GM18867 (cell line): Measurements from ENCODE around the gene PLXDC2.

Source experiments
- ATAC-seq: cut with Tn5 transposase; IDR thresholded peaks from one replicate; pipeline ENCODE4 v1.9.1; 2021; ENCODE audit warnings: mild to moderate bottlenecking, moderate library complexity; ENCODE audit not compliant: unreplicated experiment

Gene PLXDC2

GRCh38 chr10:20094226-20094976 lies 278.2 kb downstream of the PLXDC2 start:
- no peak for ATAC-seq

DNA sequence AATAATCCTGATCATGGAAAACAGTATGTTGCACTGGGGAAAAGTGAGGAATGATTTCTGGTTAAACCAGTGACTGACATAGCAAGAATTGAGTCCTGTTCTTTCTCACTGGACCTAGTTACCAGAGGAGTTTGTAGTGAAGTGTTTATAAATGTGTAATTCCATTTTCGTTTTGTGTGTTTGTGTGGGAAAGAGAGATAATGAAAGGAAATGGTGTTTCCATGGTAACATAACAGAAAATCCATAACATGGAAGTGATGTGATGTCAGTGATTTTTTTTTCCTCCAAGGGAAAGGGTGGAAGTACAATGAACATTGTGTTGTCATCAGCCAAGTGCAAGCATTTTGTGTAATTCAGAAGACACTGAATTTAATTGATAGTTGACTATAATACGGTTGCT lies 283.9 kb downstream of the PLXDC2 start:
- no peak for ATAC-seq

GRCh38 chr10:20105236-20105635 lies 289.0 kb downstream of the PLXDC2 start:
- ATAC-seq, result no peak

DNA sequence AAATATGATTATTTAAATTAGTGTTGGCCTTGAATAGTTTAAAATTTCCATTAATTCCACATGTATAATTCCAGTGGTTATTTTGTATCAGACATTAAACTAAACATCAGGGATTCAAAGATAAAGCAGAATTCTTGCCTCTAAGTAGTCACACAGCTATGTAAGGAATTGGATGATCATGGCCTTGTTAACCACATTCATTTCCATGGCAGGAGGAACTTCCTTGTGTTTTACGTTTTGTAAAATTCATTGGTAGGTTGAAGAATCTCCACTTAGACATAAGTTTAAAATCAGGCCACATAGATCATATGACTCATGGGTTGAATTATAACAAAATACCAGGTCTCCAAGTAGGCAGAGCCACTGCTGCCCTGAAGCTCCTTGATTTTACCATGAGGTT lies 289.7 kb downstream of the PLXDC2 start:
- ATAC-seq, result no peak

GRCh38 chr10:20108021-20108420 lies 291.8 kb downstream of the PLXDC2 start:
- no peak for ATAC-seq

GRCh38 chr10:20109613-20110012 lies 293.4 kb downstream of the PLXDC2 start:
- ATAC-seq, result no peak

DNA sequence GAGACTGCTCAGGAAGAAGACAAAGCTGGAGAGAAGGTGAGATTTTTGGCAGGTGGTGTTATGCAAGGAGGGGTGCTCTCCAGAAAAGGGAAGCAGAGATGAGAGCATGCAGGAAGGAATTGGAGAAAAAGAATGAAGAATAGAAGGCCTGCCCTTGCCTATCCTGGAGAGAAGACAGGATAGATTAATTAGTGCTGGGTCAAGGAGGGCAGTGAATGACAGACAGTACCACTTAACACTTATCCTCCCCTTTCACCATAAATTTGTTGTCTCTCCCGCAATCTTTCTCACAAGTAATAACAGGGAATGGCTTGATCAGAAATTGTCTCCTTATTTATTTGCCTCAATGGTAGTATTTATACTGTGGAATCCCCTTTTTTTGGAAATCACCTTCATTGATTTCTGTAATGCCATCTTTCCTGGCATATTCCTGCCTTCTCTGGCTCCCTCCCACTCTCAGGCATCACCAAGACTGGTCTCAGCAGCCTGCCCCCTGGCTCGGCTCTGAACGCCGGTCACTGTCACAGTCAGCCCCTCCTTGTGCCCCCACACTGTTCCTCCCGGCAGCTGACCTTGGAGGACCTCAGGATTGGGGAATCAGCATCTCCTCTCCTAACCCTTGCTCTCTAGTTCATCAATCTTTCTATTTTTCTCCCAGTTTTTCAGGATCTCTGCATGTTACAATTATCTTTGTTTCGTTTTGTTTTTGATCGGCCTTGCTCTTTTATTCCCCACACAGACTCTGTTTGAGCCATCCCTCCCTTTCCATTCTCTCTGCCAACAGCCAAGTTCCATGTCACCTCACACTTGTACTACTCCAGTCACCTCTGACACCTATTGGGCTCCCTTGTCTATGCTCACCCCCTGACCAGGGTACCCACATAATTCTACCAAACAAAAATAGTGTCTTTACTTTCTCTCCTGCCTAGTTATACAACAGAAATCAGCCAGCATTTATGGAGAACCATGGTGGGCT lies 294.2 kb downstream of the PLXDC2 start:
- no peak for ATAC-seq

- no peak for ATAC-seq
These were observed 297.9 kb downstream of the PLXDC2 start for GRCh38 chr10:20114179-20114578.

DNA sequence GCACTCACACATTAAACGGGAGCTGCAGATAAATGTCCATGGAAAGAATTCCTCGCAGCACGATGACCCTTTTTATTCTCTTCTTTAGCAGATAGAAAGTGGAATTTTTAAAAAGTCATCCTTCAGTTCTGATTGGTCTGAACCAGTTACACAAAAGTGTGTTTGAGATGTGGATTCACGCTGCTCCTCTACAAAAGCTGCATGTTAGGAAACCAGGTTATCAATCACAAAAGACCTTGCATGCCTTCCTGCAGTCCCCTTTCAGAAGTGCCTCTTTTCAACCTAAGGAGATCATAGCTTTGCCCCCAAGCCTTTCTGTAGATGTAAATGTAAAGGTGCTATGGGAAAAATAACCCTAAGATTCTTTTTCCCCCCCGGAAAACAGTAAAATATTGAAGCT lies 299.7 kb downstream of the PLXDC2 start:
- no peak for ATAC-seq

- no peak for ATAC-seq
These were observed 301.2 kb downstream of the PLXDC2 start for GRCh38 chr10:20117471-20117870.

DNA sequence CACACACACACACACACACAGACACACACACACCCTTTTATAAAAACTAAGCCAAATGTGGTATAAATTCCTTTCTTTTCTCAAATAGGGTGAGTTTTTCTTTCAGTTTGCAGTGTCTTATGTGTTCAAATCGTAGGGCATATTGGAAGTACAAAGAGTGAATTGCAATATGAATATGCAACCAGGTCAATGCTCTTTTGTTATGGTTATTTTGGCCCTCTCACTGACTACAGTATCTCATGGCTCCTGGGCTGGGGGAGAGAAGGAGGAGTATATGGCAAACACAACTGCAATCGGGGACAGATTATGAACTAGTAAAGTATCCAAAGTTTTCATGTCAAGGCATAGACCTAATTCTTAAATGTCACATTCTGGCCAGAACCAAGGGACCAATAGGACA lies 301.9 kb downstream of the PLXDC2 start:
- ATAC-seq, result no peak

DNA sequence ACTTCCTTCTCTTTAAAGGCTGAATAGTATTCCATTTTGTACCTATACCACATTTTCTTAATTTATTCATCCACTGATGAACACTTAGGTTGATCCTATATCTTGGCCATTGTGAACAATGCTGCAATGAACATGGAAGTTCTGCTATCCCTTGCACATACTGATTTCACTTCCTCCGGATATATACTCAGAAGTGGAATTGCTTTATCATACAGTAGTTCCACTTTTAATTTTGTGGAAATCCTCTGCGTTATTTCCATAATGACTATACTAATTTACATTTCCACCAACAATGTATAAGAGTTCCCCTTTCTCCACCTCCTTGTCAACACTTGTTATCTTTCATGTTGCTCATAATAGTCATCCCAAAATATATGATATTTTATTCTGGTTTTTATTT lies 312.6 kb downstream of the PLXDC2 start:
- no peak for ATAC-seq

GRCh38 chr10:20132816-20133215 lies 316.6 kb downstream of the PLXDC2 start:
- no peak for ATAC-seq

DNA sequence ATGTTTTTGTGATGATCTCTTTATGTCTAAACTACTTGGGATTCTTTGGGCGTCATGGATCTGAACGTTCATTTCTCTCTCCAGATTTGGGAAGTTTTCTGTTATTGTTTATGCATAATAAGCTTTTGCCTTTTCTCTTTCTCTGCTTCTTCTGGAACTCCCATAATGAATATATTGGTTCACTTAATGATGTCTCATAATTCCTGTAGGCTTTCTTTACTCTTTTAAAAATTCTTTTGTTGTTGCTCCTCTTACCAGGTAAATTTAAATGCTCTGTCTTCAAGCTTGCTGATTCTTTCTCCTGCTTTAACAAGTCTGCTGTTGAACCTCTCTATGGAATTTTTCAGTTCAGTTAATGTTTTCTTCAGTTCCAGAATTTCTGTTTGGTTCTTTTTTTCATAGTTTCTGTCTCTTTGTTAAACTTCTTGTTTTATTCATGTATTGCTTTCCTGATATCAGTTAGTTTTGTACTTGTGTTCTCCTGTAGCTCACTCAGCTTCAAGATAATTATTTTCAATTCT lies 317.5 kb downstream of the PLXDC2 start:
- ATAC-seq, result no peak

- ATAC-seq, result no peak
These were observed 326.1 kb downstream of the PLXDC2 start for GRCh38 chr10:20142311-20142710.

- no peak for ATAC-seq
These were observed 328.0 kb downstream of the PLXDC2 start for GRCh38 chr10:20144268-20144667.

DNA sequence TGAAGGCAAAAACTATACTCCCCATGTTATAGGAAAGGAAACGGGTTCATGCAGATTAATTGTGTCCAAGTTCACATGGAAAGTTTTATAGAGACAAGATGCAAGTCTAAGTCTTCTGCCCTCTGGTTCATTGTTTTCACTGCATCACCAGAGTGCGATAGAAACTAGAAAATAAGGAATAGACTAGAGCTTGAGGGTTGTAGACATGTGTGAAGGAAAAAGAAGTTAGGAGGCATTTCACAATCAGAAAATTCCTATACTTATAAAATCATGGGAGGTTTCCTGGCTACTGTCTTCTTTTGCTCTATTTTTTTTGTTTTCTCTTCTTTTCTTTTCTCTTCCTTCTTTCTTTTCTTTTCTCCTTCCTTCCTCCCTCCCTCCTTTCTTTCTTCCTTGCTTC lies 329.8 kb downstream of the PLXDC2 start:
- ATAC-seq, result no peak

GRCh38 chr10:20147684-20148083 lies 331.5 kb downstream of the PLXDC2 start:
- ATAC-seq, result no peak

DNA sequence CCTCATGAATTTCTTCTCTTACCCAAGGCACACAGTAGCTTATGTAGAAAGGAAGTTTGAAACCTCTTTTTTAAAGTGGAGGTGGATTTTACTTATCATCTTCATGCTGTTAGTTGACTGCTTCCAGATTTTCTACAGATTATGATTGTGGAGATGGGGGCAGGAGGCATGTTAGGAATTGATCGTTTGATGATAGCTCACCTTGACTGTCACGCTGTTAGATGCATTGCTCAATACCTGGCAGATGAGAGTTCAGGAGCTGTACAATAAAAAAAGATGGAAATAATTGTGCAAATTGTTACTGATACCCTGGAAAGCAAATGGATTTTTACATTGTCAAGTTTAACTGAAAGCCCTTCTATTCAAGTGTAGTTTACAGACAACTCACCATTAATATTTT lies 340.3 kb downstream of the PLXDC2 start:
- ATAC-seq, result no peak

- ATAC-seq, result no peak
These were observed 341.1 kb downstream of the PLXDC2 start for GRCh38 chr10:20157314-20157713.

DNA sequence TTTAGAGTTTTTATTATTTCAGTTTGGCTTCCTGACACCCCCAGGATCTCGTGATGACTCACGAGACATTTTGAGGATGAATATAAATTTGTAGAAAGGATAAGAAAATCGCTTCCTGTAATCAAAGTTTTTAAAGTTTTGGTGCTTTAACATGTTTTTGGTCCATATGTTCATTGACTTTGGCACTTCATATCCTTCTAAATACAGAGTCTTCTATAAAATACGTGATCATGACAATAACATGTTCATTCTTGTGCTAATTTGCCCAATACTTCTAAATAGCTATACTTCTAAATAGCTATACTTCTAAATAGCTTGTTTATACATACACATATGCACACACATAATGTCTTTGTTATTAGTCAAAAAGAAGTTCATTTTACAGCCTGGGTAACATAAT lies 341.9 kb downstream of the PLXDC2 start:
- no peak for ATAC-seq

DNA sequence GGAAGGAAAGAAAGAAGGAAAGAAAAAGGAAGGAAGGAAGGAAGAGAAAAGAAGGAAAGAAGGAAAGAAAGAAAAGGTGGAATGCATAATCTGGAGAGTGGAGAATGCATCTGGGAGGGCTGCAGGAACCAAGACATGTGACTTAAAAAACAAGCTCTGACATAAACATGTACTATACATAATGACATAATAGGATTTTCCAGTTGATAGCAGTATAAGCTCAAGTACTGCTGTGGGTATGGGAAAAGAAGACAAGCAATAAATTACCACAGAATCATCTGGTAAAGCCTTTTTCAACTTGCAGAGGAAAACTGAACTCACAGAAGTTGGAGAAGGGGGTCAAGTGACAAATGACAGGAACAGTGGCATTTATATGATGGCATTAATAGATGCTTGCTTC lies 345.9 kb downstream of the PLXDC2 start:
- no peak for ATAC-seq
